Keratinocyte (primary cell): ENCODE measurements around the gene CERK. TPM values are rescaled to one million over a fixed set of nuclear protein-coding genes. Genes with fewer than 3 reads are reported as not detected.

Source experiments
- DNase-seq: peaks from one replicate; pipeline ENCODE4 v3.0.0-alpha.2; 2011; ENCODE audit warnings: low read depth, missing footprints, low spot score
- FAIRE-seq: peaks from 2 replicates; lab custom pipeline; 2011; peaks lifted over from hg19 to GRCh38; lab: Jason Lieb, UNC
- H2AFZ ChIP-seq: 2 replicates; pipeline ENCODE4 v1.6.0; 2012; ENCODE audit warnings: low read length, control low read depth, inconsistent platforms; ENCODE audit not compliant: control insufficient read depth
- H3K27ac ChIP-seq: 2 replicates; pipeline ENCODE4 v1.5.1; 2011; ENCODE audit warnings: low read length; ENCODE audit not compliant: control insufficient read depth, insufficient read depth
- H3K27me3 ChIP-seq: 3 replicates; pipeline ENCODE4 v1.6.0; 2011; ENCODE audit warnings: low read length; ENCODE audit not compliant: control insufficient read depth, insufficient read depth; ENCODE audit errors: extremely low read depth
- H3K36me3 ChIP-seq, 2 experiments: 2 replicates in 1 of 2; 3 replicates in 1 of 2; pipeline ENCODE4 v1.5.1; 2011; ENCODE audit warnings: low read length in 2 of 2, mild to moderate bottlenecking in 1 of 2; ENCODE audit not compliant: control insufficient read depth in 2 of 2, insufficient read depth in 2 of 2; ENCODE audit errors: extremely low read depth in 1 of 2
- H3K4me1 ChIP-seq: 3 replicates; pipeline ENCODE4 v1.5.1; 2011; ENCODE audit warnings: low read length; ENCODE audit not compliant: control insufficient read depth, insufficient read depth; ENCODE audit errors: extremely low read depth
- H3K4me2 ChIP-seq: 3 replicates; pipeline ENCODE4 v1.6.0; 2011; ENCODE audit warnings: low read depth, low read length; ENCODE audit not compliant: control insufficient read depth, insufficient read depth; ENCODE audit errors: extremely low read depth
- H3K4me3 ChIP-seq, 3 experiments: fragments of 200-600 bp in 1 of 3; sonication (generic) in 1 of 3; 2 replicates in 2 of 3; 3 replicates in 1 of 3; pipeline ENCODE4 v1.5.1; 2011 to 2016; ENCODE audit warnings: low read length in 3 of 3, mild to moderate bottlenecking in 3 of 3, control low read depth in 2 of 3, inconsistent platforms in 1 of 3, low read depth in 1 of 3, mixed read lengths in 1 of 3, mixed run types in 1 of 3, moderate library complexity in 1 of 3; ENCODE audit not compliant: control insufficient read depth in 2 of 3, insufficient read depth in 2 of 3; ENCODE audit errors: extremely low read depth in 1 of 3
- H3K79me2 ChIP-seq: 2 replicates; pipeline ENCODE4 v1.6.0; 2012; ENCODE audit warnings: low read length; ENCODE audit not compliant: control insufficient read depth, insufficient read depth
- H3K9ac ChIP-seq: 3 replicates; pipeline ENCODE4 v1.6.0; 2011; ENCODE audit warnings: low read length; ENCODE audit not compliant: control insufficient read depth, insufficient read depth; ENCODE audit errors: extremely low read depth
- H3K9me1 ChIP-seq: 3 replicates; pipeline ENCODE4 v1.6.0; 2011; ENCODE audit warnings: low read length; ENCODE audit not compliant: control insufficient read depth, insufficient read depth; ENCODE audit errors: extremely low read depth
- H3K9me3 ChIP-seq: 2 replicates; pipeline ENCODE4 v1.5.1; 2012; ENCODE audit warnings: low read depth, low read length; ENCODE audit not compliant: control insufficient read depth
- H4K20me1 ChIP-seq: 3 replicates; pipeline ENCODE4 v1.6.0; 2011; ENCODE audit warnings: low read length; ENCODE audit not compliant: control insufficient read depth, insufficient read depth; ENCODE audit errors: extremely low read depth
- EZH2 ChIP-seq: IDR thresholded peaks from one replicate; pipeline ENCODE4 v1.6.1; 2012; ENCODE audit warnings: inconsistent platforms, mild to moderate bottlenecking, low read length, moderate library complexity
- dilution Hi-C: fragments of 300-500 bp; cut with MboI; formaldehyde crosslinking; loops from one replicate; pipeline ENCODE4 v1.7.0; 2020; ENCODE audit warnings: low sequenced_read_pairs; ENCODE audit not compliant: extremely low pct_ligation_motif_present
- polyA plus RNA-seq, 5 experiments: library from polyadenylated mRNA; depleted of rRNA in 3 of 5; stranded (reverse) in 3 of 5; stranded (forward) in 1 of 5; unstranded in 1 of 5; fragments of >200 nt; gene quantifications; 1 replicate in 1 of 5; 2 replicates in 3 of 5; 3 replicates in 1 of 5; pipeline versions ENCODE4 v1.2.1 to v1.2.3, GENCODE V29; 2011 to 2012; ENCODE audit warnings: missing spikeins in 2 of 5, low read depth in 1 of 5, low replicate concordance in 1 of 5
- TF ChIP-seq, protein P1 (sequence below), 3 experiments: IDR thresholded peaks in 1 of 3; conservative IDR thresholded peaks in 1 of 3; optimal IDR thresholded peaks in 1 of 3; 2 replicates in 2 of 3; 3 replicates in 1 of 3; pipeline versions ENCODE3 to v1.5.1; 2011; ENCODE audit warnings: low read length in 3 of 3, mild to moderate bottlenecking in 3 of 3, moderate library complexity in 2 of 3, control low read depth in 1 of 3, inconsistent platforms in 1 of 3; ENCODE audit not compliant: insufficient read depth in 2 of 3; ENCODE audit errors: extremely low read depth in 1 of 3

The CERK gene
- polyA plus RNA-seq, 1 donor (not counting 4 experiments of a cell fraction or from before 2014, with no cell fraction given), result 11.9 TPM

DNA sequence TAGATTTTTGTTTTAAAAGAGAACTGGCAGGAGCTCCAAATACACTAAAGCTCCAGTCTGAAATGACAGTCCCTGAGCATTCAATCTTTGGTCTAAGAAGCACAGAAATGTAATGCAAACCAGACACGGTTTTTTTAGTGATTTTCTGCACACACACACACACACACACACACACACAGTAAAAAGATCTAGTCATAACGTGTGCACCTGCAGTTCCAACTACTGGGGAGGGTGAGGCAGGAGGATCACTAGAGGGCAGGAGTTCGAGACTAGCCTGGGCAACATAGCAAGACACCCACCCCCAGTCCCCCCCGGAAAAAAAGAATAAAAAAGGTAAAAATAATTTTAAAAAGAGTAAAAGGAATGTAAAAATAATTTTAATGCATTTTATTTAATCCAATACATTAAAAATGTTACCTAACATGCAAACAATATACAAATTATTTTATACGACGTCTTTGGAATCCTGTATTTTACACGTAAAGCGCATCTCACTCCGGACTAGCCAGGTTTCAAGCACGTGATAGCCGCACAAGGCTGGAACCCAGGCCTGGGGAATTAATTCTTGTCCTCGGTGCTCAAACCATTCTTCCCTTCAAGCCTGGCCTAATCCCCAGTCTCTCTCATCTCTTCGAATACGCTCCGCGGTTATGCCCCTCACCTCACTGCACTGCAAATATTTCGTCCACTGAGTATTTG, 23.6 kb upstream of the CERK start:
- peak overlapping the region; percentile 94 for H3K4me2 ChIP-seq
- H3K4me3 ChIP-seq, result peak overlapping the region; percentile 92 to 99 (median 93)
- H3K9ac ChIP-seq, result peak overlapping the region; percentile 98
- dilution Hi-C loops, result no loop called here
- no peaks in the 10 kb centered on the region for H3K27me3 ChIP-seq
- TF ChIP-seq EZH2, result no peak
- TF ChIP-seq, protein P1, sequence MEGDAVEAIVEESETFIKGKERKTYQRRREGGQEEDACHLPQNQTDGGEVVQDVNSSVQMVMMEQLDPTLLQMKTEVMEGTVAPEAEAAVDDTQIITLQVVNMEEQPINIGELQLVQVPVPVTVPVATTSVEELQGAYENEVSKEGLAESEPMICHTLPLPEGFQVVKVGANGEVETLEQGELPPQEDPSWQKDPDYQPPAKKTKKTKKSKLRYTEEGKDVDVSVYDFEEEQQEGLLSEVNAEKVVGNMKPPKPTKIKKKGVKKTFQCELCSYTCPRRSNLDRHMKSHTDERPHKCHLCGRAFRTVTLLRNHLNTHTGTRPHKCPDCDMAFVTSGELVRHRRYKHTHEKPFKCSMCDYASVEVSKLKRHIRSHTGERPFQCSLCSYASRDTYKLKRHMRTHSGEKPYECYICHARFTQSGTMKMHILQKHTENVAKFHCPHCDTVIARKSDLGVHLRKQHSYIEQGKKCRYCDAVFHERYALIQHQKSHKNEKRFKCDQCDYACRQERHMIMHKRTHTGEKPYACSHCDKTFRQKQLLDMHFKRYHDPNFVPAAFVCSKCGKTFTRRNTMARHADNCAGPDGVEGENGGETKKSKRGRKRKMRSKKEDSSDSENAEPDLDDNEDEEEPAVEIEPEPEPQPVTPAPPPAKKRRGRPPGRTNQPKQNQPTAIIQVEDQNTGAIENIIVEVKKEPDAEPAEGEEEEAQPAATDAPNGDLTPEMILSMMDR (optimal IDR thresholded peaks at IDR 0.05 in 1 of 3, IDR thresholded peaks at IDR 0.05 in 1 of 3, conservative IDR thresholded peaks at IDR 0.05 in 1 of 3; ENCODE audit: extremely low read depth in 1 of 3, insufficient read depth in 2 of 3, low read length in 3 of 3), result no peak
- H3K27ac ChIP-seq, result peak overlapping the region; percentile 95
- peaks cover 0 to 1% of the 10 kb centered on the region in 2 experiments for H3K36me3 ChIP-seq
- H4K20me1 ChIP-seq, result no peaks in the 10 kb centered on the region
- H3K79me2 ChIP-seq, result peaks cover 47% of the 10 kb centered on the region
- no peak for FAIRE-seq
- H3K9me3 ChIP-seq, result no peaks in the 10 kb centered on the region
- no peaks in the 10 kb centered on the region for H3K9me1 ChIP-seq
- H2AFZ ChIP-seq, result peak overlapping the region; percentile 86
- H3K4me1 ChIP-seq, result peaks cover 15% of the 10 kb centered on the region
- no peak for DNase-seq

DNA sequence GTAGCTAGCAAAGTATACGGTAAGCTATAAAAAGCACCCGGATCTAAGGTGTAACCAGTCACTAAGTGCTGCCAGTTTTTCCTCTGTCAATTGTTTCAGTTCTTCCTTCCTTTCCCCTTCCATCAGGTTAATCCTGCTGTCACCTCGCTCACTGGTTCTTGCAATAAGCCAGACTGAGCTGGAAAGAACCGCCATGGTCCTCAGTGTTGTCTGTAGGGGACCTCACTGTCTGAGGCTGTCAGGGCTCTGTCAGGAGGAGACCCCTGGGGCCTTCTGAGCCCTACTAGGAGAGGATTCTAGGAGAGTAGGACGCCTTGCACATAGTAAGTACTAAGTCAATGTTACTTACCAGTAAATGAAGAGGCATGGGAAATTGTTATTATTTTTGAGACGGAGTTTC, 23.0 kb upstream of the CERK start:
- H3K4me3 ChIP-seq, result peak overlapping the region in 1 of 3 experiments; percentile 92
- DNase-seq (no peak), FAIRE-seq (no peak)
- H3K27me3 ChIP-seq, result no peaks in the 10 kb centered on the region
- no peaks in the 10 kb centered on the region for H3K9me1 ChIP-seq
- peaks cover 0 to 1% of the 10 kb centered on the region in 2 experiments for H3K36me3 ChIP-seq
- H3K4me2 ChIP-seq, result peak overlapping the region; percentile 94
- TF ChIP-seq, protein P1 (optimal IDR thresholded peaks at IDR 0.05 in 1 of 3, IDR thresholded peaks at IDR 0.05 in 1 of 3, conservative IDR thresholded peaks at IDR 0.05 in 1 of 3; ENCODE audit: extremely low read depth in 1 of 3, insufficient read depth in 2 of 3, low read length in 3 of 3), result no peak
- TF ChIP-seq EZH2, result no peak
- H3K9me3 ChIP-seq, result no peaks in the 10 kb centered on the region
- H3K79me2 ChIP-seq, result peaks cover 40% of the 10 kb centered on the region
- H3K27ac ChIP-seq, result no peak overlapping the region
- no peak overlapping the region for H2AFZ ChIP-seq
- no peaks in the 10 kb centered on the region for H4K20me1 ChIP-seq
- H3K9ac ChIP-seq, result peak overlapping the region; percentile 98
- dilution Hi-C loops, result no loop called here
- peaks cover 15% of the 10 kb centered on the region for H3K4me1 ChIP-seq
